ENCODE measurements around the gene ZCCHC14. TPM values are rescaled to one million over a fixed set of nuclear protein-coding genes. Genes with fewer than 3 reads are reported as not detected.

ZCCHC14 gene
- polyA plus RNA-seq, 1 experiment, result 2.7 TPM

GRCh38 chr16:87531418-87531817 lies 38.6 kb upstream of the ZCCHC14 start:
- ChIA-PET CTCF (interaction anchor here (0.7 kb wide), 1 partner anchor 133 kb away, joined by 3 read pairs; no protein-coding TSS in a partner anchor), POLR2A (no interaction called here)

GRCh38 chr16:87528690-87529579 lies 36.1 kb upstream of the ZCCHC14 start:
- ChIA-PET POLR2A (no interaction called here), CTCF (interaction anchor here (0.6 kb wide), 1 partner anchor 96 kb away, joined by 3 read pairs; no protein-coding TSS in a partner anchor)
- no peak for DNase-seq (ENCODE audit: low read depth)
- no peak for TF ChIP-seq CTCF (IDR thresholded peaks at IDR 0.05; ENCODE audit: insufficient read depth, low read depth, low read length)
- Histone ChIP-seq H3K36me3 (ENCODE audit: control insufficient read depth, insufficient read depth, low read length) (no peaks in the 10 kb centered on the region), H3K27me3 (ENCODE audit: control insufficient read depth, insufficient read depth, low read length) (peaks cover 2% of the 10 kb centered on the region; the same call in 1 of the 2 replicates), H3K4me3 (ENCODE audit: low read depth, low read length) (no peak overlapping the region)

More at GRCh38 chr16:87531418-87531817, 38.6 kb upstream of the ZCCHC14 start:
- no peak for DNase-seq (ENCODE audit: low read depth)
- H3K4me3 ChIP-seq (ENCODE audit: low read depth, low read length), result no peak overlapping the region
- H3K36me3 ChIP-seq (ENCODE audit: control insufficient read depth, insufficient read depth, low read length), result no peaks in the 10 kb centered on the region
- TF ChIP-seq CTCF (IDR thresholded peaks at IDR 0.05; ENCODE audit: insufficient read depth, low read depth, low read length), result no peak
- H3K27me3 ChIP-seq (ENCODE audit: control insufficient read depth, insufficient read depth, low read length), result peaks cover 2% of the 10 kb centered on the region; the same call in 1 of the 2 replicates

- DNase-seq (ENCODE audit: low read depth), result no peak
- Histone ChIP-seq H3K36me3 (ENCODE audit: control insufficient read depth, insufficient read depth, low read length) (no peaks in the 10 kb centered on the region), H3K27me3 (ENCODE audit: control insufficient read depth, insufficient read depth, low read length) (peaks cover 2% of the 10 kb centered on the region; the same call in 1 of the 2 replicates), H3K4me3 (ENCODE audit: low read depth, low read length) (no peak overlapping the region)
- no peak for TF ChIP-seq CTCF (IDR thresholded peaks at IDR 0.05; ENCODE audit: insufficient read depth, low read depth, low read length)
- ChIA-PET CTCF (no interaction called here), POLR2A (no interaction called here)
Measured at GRCh38 chr16:87527055-87527724, 34.4 kb upstream of the ZCCHC14 start.

- TF ChIP-seq CTCF (IDR thresholded peaks at IDR 0.05; ENCODE audit: insufficient read depth, low read depth, low read length), result no peak
- Histone ChIP-seq H3K36me3 (ENCODE audit: control insufficient read depth, insufficient read depth, low read length) (no peaks in the 10 kb centered on the region), H3K4me3 (ENCODE audit: low read depth, low read length) (no peak overlapping the region), H3K27me3 (ENCODE audit: control insufficient read depth, insufficient read depth, low read length) (no peaks in the 10 kb centered on the region; the same call in 1 of the 2 replicates)
- ChIA-PET CTCF (interaction anchor here (0.8 kb wide), 1 partner anchor 70 kb away, joined by 3 read pairs; no protein-coding TSS in a partner anchor), POLR2A (no interaction called here)
- no peak for DNase-seq (ENCODE audit: low read depth)
Measured at GRCh38 chr16:87526238-87526947, 33.6 kb upstream of the ZCCHC14 start.

Data from BJ (cell line).